Neuronal stem cell (in vitro differentiated cells): ENCODE data around the gene SKA2.
A peak's percentile ranks its signal among the peaks of the same experiment; 100 is the strongest.

Experiments
- DNase-seq: peaks from one replicate; pipeline ENCODE4 v3.0.0-alpha.2; 2013; ENCODE audit warnings: low spot score
- H2AFZ ChIP-seq: one replicate; pipeline ENCODE4 v1.6.1; 2013; ENCODE audit warnings: mild to moderate bottlenecking, low read length, inconsistent platforms
- H2AK5ac ChIP-seq: 2 replicates; pipeline ENCODE4 v1.6.1; 2013; ENCODE audit warnings: low read depth, mild to moderate bottlenecking, inconsistent platforms, low read length, moderate library complexity, mixed read lengths
- H2BK120ac ChIP-seq: 2 replicates; pipeline ENCODE4 v1.6.1; 2013; ENCODE audit warnings: low read depth, mild to moderate bottlenecking, inconsistent platforms, low read length, moderate library complexity, mixed read lengths
- H2BK12ac ChIP-seq: one replicate; pipeline ENCODE4 v1.6.1; 2013; ENCODE audit warnings: low read length, inconsistent platforms
- H2BK15ac ChIP-seq: 2 replicates; pipeline ENCODE4 v1.6.1; 2013; ENCODE audit warnings: mild to moderate bottlenecking, low read length, inconsistent platforms, mixed read lengths
- H2BK5ac ChIP-seq: one replicate; pipeline ENCODE4 v1.6.1; 2013; ENCODE audit warnings: inconsistent platforms, mild to moderate bottlenecking, low read length, moderate library complexity
- H3K14ac ChIP-seq: one replicate; pipeline ENCODE4 v1.6.1; 2013; ENCODE audit warnings: low read length, inconsistent platforms
- H3K18ac ChIP-seq: 2 replicates; pipeline ENCODE4 v1.6.1; 2013; ENCODE audit warnings: low read length, inconsistent platforms
- H3K23ac ChIP-seq: 2 replicates; pipeline ENCODE4 v1.6.1; 2013; ENCODE audit warnings: low read depth, mild to moderate bottlenecking, mixed read lengths, low read length, inconsistent platforms; ENCODE audit not compliant: poor library complexity
- H3K27ac ChIP-seq: replicated peaks from 3 replicates; pipeline ENCODE4 v1.5.1; 2013; ENCODE audit warnings: low read length, inconsistent platforms
- H3K27me3 ChIP-seq, 3 experiments: 2 replicates each; pipeline ENCODE4 v1.6.1; 2013; ENCODE audit warnings: low read length in 3 of 3, mild to moderate bottlenecking in 2 of 3, inconsistent platforms in 1 of 3, low read depth in 1 of 3, mixed read lengths in 1 of 3, moderate library complexity in 1 of 3; ENCODE audit not compliant: control insufficient read depth in 3 of 3, insufficient read depth in 3 of 3
- H3K36me3 ChIP-seq, 2 donors: replicated peaks in 1 of 2; 2 replicates each; pipeline ENCODE4 v1.6.1; 2013; ENCODE audit warnings: low read length in 2 of 2; ENCODE audit not compliant: control insufficient read depth in 2 of 2, insufficient read depth in 2 of 2
- H3K4ac ChIP-seq: 2 replicates; pipeline ENCODE4 v1.6.1; 2013; ENCODE audit warnings: inconsistent platforms, mild to moderate bottlenecking, low read length, moderate library complexity
- H3K4me1 ChIP-seq, 2 donors: 1 replicate in 1 of 2; 2 replicates in 1 of 2; pipeline ENCODE4 v1.6.1; 2013; ENCODE audit warnings: low read length in 2 of 2, low read depth in 1 of 2; ENCODE audit not compliant: control insufficient read depth in 2 of 2, insufficient read depth in 1 of 2
- H3K4me2 ChIP-seq: one replicate; pipeline ENCODE4 v1.6.1; 2013; ENCODE audit warnings: mild to moderate bottlenecking, low read length, inconsistent platforms; ENCODE audit not compliant: insufficient read depth, poor library complexity, severe bottlenecking
- H3K4me3 ChIP-seq, 2 donors: 2 replicates each; pipeline ENCODE4 v1.5.1; 2013; ENCODE audit warnings: low read length in 2 of 2, mild to moderate bottlenecking in 2 of 2, inconsistent platforms in 1 of 2, moderate library complexity in 1 of 2
- H3K79me1 ChIP-seq: one replicate; pipeline ENCODE4 v1.6.1; 2013; ENCODE audit warnings: low read depth, mild to moderate bottlenecking, inconsistent platforms, low read length, moderate library complexity
- H3K9ac ChIP-seq: one replicate; pipeline ENCODE4 v1.6.1; 2013; ENCODE audit warnings: mild to moderate bottlenecking, low read depth, low read length, inconsistent platforms; ENCODE audit not compliant: poor library complexity
- H3K9me3 ChIP-seq, 2 donors: replicated peaks in 1 of 2; 2 replicates each; pipeline versions ENCODE3 to v1.6.1; 2013; ENCODE audit warnings: low read length in 2 of 2, mild to moderate bottlenecking in 2 of 2, inconsistent platforms in 1 of 2, low read depth in 1 of 2, mixed read lengths in 1 of 2, moderate library complexity in 1 of 2; ENCODE audit not compliant: control insufficient read depth in 2 of 2, insufficient read depth in 1 of 2
- H4K8ac ChIP-seq: one replicate; pipeline ENCODE4 v1.6.1; 2013; ENCODE audit warnings: low read depth, mild to moderate bottlenecking, inconsistent platforms, low read length, moderate library complexity
- H4K91ac ChIP-seq: one replicate; pipeline ENCODE4 v1.6.1; 2013; ENCODE audit warnings: low read length, low read depth, mild to moderate bottlenecking, inconsistent platforms; ENCODE audit not compliant: poor library complexity
- WGBS, 2 donors: extraction: QIAGEN DNeasy Blood & Tissue Kit; methylation state at CpG; one replicate each; pipeline ENCODE4 v1.1.7; 2013; ENCODE audit warnings: missing lambda C conversion rate in 2 of 2, mixed read lengths in 1 of 2; ENCODE audit not compliant: insufficient read length in 2 of 2, insufficient replicate concordance in 1 of 2; ENCODE audit errors: extremely low coverage in 2 of 2; 5-methylcytosine and 5-hydroxymethylcytosine counted together

Gene SKA2

GRCh38 chr17:59161477-59161876 is 6.5 kb upstream of the SKA2 start:
- H2BK15ac ChIP-seq: no peak overlapping the region
- no peak overlapping the region for H4K8ac ChIP-seq
- no peak overlapping the region for H3K4me2 ChIP-seq
- H3K36me3 ChIP-seq: peaks cover 0 to 64% of the 10 kb centered on the region in 2 donors
- no peak overlapping the region for H3K14ac ChIP-seq
- H2BK5ac ChIP-seq: no peak overlapping the region
- no CpG with 5 or more reads among the region's 2 CpGs for WGBS, 2 donors
- H3K9me3 ChIP-seq: no peaks in the 10 kb centered on the region
- no peak overlapping the region for H3K4ac ChIP-seq
- peak overlapping the region; percentile 54 for H3K27ac ChIP-seq
- H3K18ac ChIP-seq: no peak overlapping the region
- no peak overlapping the region for H2AK5ac ChIP-seq
- H3K9ac ChIP-seq: no peak overlapping the region
- H3K27me3 ChIP-seq: no peaks in the 10 kb centered on the region
- no peak overlapping the region for H4K91ac ChIP-seq
- H3K23ac ChIP-seq: no peak overlapping the region
- H3K4me1 ChIP-seq: peaks cover 2 to 3% of the 10 kb centered on the region in 2 donors
- H2BK12ac ChIP-seq: no peak overlapping the region
- no peak overlapping the region for H3K4me3 ChIP-seq
- no peak for DNase-seq
- no peak overlapping the region for H2AFZ ChIP-seq
- no peak overlapping the region for H2BK120ac ChIP-seq
- H3K79me1 ChIP-seq: peaks cover 5% of the 10 kb centered on the region

- Histone ChIP-seq H4K8ac (no peak overlapping the region), H3K4ac (no peak overlapping the region), H3K79me1 (peaks cover 5% of the 10 kb centered on the region), H3K18ac (no peak overlapping the region), H3K4me3 (no peak overlapping the region), H3K9me3 (no peaks in the 10 kb centered on the region), H2AFZ (no peak overlapping the region), H3K4me2 (no peak overlapping the region), H2BK5ac (no peak overlapping the region), H2BK120ac (no peak overlapping the region), H3K4me1 (peaks cover 0 to 3% of the 10 kb centered on the region in 2 donors), H3K14ac (no peak overlapping the region), H3K27me3 (no peaks in the 10 kb centered on the region), H4K91ac (no peak overlapping the region), H3K36me3 (peaks cover 0 to 64% of the 10 kb centered on the region in 2 donors), H3K23ac (no peak overlapping the region), H3K9ac (no peak overlapping the region), H3K27ac (no peak overlapping the region), H2AK5ac (no peak overlapping the region), H2BK15ac (no peak overlapping the region), H2BK12ac (no peak overlapping the region)
- WGBS, 2 donors: no CpG with 5 or more reads among the region's 9 CpGs
- DNase-seq: no peak
Measured at GRCh38 chr17:59160157-59161025, 5.4 kb upstream of the SKA2 start.

GRCh38 chr17:59155439-59156177 is 622 bp upstream of the SKA2 start, which contains the start of gene PRR11:
PRR11 (plus strand) TSS chr17:59155746; CDS start chr17:59169753, 14,007 bp downstream.
- Histone ChIP-seq H3K79me1 (peaks cover 2% of the 10 kb centered on the region), H2BK12ac (no peak within 1 kb of the TSS), H3K4me2 (peak within 1 kb of the TSS; percentile 61), H3K23ac (peak within 1 kb of the TSS; percentile 26), H2BK15ac (peak within 1 kb of the TSS; percentile 28), H2BK5ac (peak within 1 kb of the TSS; percentile 90), H3K36me3 (peaks cover 0 to 52% of the 10 kb centered on the region in 2 donors), H2AFZ (peak within 1 kb of the TSS; percentile 70), H3K14ac (no peak within 1 kb of the TSS), H3K4me3 (peak within 1 kb of the TSS; percentile 91 to 93), H3K18ac (peak within 1 kb of the TSS; percentile 96), H3K9me3 (no peaks in the 10 kb centered on the region), H3K27me3 (no peaks in the 10 kb centered on the region), H4K8ac (no peak within 1 kb of the TSS), H3K27ac (peak within 1 kb of the TSS; percentile 97), H3K9ac (peak within 1 kb of the TSS; percentile 90), H3K4ac (peak within 1 kb of the TSS; percentile 26), H4K91ac (peak within 1 kb of the TSS; percentile 89), H2AK5ac (peak within 1 kb of the TSS; percentile 72), H3K4me1 (peaks cover 0 to 12% of the 10 kb centered on the region in 2 donors), H2BK120ac (peak within 1 kb of the TSS; percentile 67)
- DNase-seq: no peak
- WGBS, 2 donors: no CpG with 5 or more reads among the region's 25 CpGs

- DNase-seq: peak; percentile 48
- Histone ChIP-seq H3K4ac (peak overlapping the region; percentile 26), H3K9me3 (peaks cover 0 to 5% of the 10 kb centered on the region in 2 donors), H3K27me3 (no peaks in the 10 kb centered on the region), H3K4me1 (peaks cover 0 to 12% of the 10 kb centered on the region in 2 donors), H3K23ac (peak overlapping the region; percentile 10), H2BK15ac (peak overlapping the region; percentile 28), H4K91ac (peak overlapping the region; percentile 89), H2AFZ (peak overlapping the region; percentile 55), H3K27ac (peak overlapping the region; percentile 97), H3K36me3 (peaks cover 0 to 52% of the 10 kb centered on the region in 2 donors), H3K9ac (peak overlapping the region; percentile 90), H2BK5ac (peak overlapping the region; percentile 90), H4K8ac (no peak overlapping the region), H3K4me3 (peak overlapping the region; percentile 91 to 93), H3K4me2 (peak overlapping the region; percentile 61), H3K79me1 (no peaks in the 10 kb centered on the region), H3K18ac (peak overlapping the region; percentile 96), H3K14ac (no peak overlapping the region), H2BK12ac (no peak overlapping the region), H2BK120ac (peak overlapping the region; percentile 67), H2AK5ac (peak overlapping the region; percentile 72)
- WGBS, 2 donors: no CpG with 5 or more reads among the region's 25 CpGs
Measured at GRCh38 chr17:59154292-59154720, 680 bp downstream of the SKA2 start.
